H54 (cell line): ENCODE measurements around the gene CDC42BPA.
A peak's percentile ranks its signal among the peaks of the same experiment; 100 is the strongest.

Source experiments
- DNase-seq: peaks from one replicate; pipeline ENCODE4 v3.0.0; 2011; ENCODE audit warnings: low spot score, mixed read lengths; ENCODE audit not compliant: insufficient read length
- FAIRE-seq: peaks from 3 replicates; lab custom pipeline; 2011; peaks lifted over from hg19 to GRCh38; lab: Jason Lieb, UNC
- POLR2A ChIP-seq: IDR thresholded peaks from 2 replicates; pipeline ENCODE4 v1.6.1; 2011; ENCODE audit warnings: low read depth, mild to moderate bottlenecking, low read length

The CDC42BPA gene

GRCh38 chr1:227214207-227214606, 104.1 kb downstream of the CDC42BPA start:
- DNase-seq = no peak
- FAIRE-seq = no peak
- no peak for TF ChIP-seq POLR2A

GRCh38 chr1:227213426-227213825, 104.9 kb downstream of the CDC42BPA start:
- FAIRE-seq = no peak
- no peak for TF ChIP-seq POLR2A
- DNase-seq = no peak

DNA sequence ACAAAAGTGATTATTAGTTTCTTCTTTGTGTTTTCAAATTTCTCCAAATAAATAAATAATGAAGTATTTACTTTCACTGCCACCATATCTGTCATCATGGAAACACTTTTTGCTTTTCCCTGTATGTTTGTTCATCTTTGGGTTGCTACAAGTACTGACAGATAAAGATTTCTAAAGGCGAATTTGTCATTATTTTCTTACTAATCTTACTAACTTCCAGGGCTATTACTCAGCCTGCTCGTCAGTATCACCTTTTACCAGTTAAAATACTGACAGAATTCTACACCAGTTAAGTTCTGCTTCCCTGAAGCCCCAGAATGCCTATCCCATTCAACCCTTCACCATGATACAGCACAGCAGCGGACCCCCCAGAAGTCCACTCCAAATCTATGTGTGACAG, 106.1 kb downstream of the CDC42BPA start:
- DNase-seq (no peak), FAIRE-seq (no peak)
- no peak for TF ChIP-seq POLR2A

GRCh38 chr1:227210604-227211003, 107.7 kb downstream of the CDC42BPA start:
- no peak for DNase-seq
- no peak for TF ChIP-seq POLR2A
- FAIRE-seq = no peak

GRCh38 chr1:227197064-227197463, 121.2 kb downstream of the CDC42BPA start:
- no peak for DNase-seq
- no peak for FAIRE-seq
- no peak for TF ChIP-seq POLR2A

DNA sequence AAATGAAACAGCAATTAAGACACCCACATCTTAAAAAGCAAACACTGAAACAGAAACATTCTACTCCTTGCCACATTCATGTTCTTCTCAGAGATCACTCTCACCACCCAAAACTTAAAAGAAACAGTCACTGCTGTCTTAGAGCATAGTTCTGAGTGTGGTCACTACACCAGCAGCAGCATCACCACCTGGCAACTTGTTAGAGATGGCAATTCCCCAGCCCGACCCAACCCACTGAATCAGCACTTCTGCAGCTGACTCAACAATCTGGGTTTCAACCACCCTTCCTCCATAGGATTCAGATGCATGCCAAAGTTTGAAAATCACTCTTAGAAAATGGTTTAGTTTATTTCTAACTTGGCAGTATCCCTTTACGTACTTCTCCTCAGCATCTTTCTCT, 126.1 kb downstream of the CDC42BPA start:
- TF ChIP-seq POLR2A = no peak
- FAIRE-seq = peak; percentile 100
- peak; percentile 46 for DNase-seq

DNA sequence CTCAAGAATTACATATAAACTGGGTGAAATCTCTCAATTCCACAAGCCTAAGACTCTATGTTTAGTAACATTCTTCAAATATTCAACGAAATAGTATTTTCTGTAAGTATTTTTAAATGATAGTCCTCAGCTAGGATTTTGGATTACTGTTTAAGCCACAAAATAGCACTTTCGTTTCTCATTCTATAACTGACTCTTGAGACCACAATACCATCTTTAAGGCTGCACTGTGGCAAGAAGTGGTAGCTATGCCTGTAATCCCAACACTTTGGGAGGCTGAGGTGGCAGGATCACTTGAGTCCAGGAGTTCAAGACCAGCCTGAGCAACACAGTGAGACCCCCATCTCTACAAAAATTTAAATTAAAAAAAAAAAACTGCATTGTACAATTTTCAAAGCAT, 126.7 kb downstream of the CDC42BPA start:
- no peak for TF ChIP-seq POLR2A
- DNase-seq = no peak
- no peak for FAIRE-seq

- no peak for TF ChIP-seq POLR2A
Observed at GRCh38 chr1:227190321-227190720, 128.0 kb downstream of the CDC42BPA start.

GRCh38 chr1:227185291-227185690, 133.0 kb downstream of the CDC42BPA start:
- no peak for DNase-seq
- no peak for FAIRE-seq
- TF ChIP-seq POLR2A = no peak

More at GRCh38 chr1:227190321-227190720, 128.0 kb downstream of the CDC42BPA start:
- FAIRE-seq (no peak), DNase-seq (no peak)

- FAIRE-seq = no peak
- DNase-seq = no peak
- no peak for TF ChIP-seq POLR2A
Observed at GRCh38 chr1:227182012-227182411, 136.3 kb downstream of the CDC42BPA start.

DNA sequence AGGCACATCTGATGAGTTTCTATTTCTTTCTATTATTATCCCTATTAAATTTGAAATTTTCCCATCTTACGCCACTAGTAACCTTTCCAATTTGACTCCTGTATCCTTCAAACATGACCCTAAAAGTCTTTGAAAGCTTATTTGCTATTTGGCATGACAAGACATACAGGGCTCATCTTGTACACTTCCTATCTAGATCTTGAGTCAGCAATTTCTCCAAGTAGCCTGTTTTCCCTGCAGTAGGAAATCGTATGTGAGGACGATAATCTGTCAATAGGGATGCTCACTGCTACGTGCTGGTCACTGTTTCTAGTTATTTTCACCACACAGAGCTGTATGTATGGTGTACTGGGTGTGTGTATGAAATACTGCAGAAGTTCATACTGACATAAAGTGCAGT, 142.7 kb downstream of the CDC42BPA start:
- no peak for FAIRE-seq
- DNase-seq = no peak
- no peak for TF ChIP-seq POLR2A

DNA sequence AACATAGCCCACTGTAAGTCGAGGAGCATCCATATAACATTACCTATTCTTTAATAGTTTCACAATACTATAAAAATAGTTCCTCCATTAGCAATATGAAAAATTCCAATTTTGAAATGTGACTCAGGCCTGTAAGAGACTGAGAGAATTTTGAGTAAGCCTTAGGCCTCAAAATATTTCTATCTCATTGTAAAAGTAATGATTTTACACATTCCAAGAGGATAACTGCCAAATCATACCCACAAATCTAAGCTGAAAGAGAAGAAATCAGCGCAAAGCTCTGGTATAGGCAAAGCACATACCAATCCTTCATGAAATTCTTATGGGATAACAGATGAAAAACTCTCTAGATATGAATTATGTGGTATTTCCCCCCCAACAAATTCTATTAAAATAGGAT, 144.1 kb downstream of the CDC42BPA start:
- TF ChIP-seq POLR2A = no peak
- no peak for DNase-seq
- no peak for FAIRE-seq

- no peak for TF ChIP-seq POLR2A
- DNase-seq (no peak), FAIRE-seq (no peak)
Observed at GRCh38 chr1:227170361-227171166, 147.7 kb downstream of the CDC42BPA start.

DNA sequence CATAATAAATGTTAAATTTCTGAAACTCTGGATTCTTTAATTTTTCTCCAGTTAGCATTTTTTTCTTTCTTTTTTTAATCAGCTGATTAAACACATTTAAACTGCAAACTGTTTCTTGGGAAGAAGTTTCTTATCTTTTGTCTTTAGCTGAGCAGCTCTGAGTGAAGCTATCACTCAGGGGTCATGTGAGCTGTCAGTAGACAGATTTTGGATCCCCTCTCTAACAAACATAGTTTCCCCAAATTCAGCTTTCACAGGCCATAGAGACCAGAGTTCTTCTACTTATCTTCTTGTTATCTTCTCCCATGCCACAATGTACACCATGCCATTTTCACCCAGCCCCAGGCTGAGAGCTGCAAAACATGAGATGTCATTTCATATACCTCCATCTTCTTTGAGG, 148.9 kb downstream of the CDC42BPA start:
- DNase-seq (no peak), FAIRE-seq (no peak)
- no peak for TF ChIP-seq POLR2A
